AG09319 (cell line): Measurements from ENCODE around the gene UTP4.

Source experiments
- DNase-seq: peaks from one replicate; pipeline ENCODE4 v3.0.0-alpha.2; 2010; ENCODE audit warnings: low read depth; ENCODE audit errors: extremely low read depth
- TF ChIP-seq, protein P1 (sequence below): IDR thresholded peaks from 2 replicates; pipeline ENCODE4 v1.5.1; 2011; ENCODE audit warnings: low read depth, mild to moderate bottlenecking, inconsistent platforms, low read length, moderate library complexity

Gene UTP4

DNA sequence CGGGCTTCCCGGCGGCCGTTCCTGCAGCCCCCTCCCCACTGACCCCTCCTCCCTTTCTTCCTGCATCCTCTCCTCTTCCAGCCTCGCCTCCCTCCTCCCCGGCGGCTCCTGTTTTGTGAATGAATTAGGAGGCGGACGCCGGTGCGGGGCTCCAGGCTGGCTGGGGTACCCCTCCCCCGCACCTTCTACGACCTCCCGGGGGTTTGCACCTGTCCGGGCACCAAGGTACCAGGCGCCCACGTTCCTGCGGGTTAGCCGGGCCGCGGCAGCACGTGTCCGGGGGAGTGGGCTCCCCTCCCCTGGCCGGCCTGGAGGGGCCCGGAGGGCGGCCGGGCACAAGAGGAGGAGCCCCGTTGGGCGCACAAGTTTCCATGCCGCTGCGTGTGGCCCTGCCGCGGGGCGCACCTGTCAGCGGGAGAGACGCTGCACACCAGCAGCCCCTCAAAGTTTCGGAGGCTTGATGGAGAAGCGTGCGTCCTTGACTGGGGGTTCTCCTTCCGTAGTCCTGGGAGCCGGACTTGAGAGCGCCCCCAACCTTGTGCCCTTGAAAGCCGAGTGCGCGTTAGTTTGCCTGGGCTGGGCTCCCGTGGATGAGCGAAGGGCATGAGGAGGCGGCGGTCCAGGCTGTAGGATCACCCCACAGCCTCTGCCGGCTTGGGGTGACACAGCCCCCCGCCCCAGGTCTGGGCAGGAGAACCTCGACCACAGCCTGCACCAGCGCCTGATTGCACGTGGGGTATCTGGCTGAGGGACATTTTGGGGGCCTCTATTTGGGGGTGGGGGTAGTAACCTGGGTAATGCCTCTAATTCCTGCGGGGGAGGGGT lies 25.7 kb upstream of the UTP4 start:
- no peak for DNase-seq
- TF ChIP-seq, protein P1, sequence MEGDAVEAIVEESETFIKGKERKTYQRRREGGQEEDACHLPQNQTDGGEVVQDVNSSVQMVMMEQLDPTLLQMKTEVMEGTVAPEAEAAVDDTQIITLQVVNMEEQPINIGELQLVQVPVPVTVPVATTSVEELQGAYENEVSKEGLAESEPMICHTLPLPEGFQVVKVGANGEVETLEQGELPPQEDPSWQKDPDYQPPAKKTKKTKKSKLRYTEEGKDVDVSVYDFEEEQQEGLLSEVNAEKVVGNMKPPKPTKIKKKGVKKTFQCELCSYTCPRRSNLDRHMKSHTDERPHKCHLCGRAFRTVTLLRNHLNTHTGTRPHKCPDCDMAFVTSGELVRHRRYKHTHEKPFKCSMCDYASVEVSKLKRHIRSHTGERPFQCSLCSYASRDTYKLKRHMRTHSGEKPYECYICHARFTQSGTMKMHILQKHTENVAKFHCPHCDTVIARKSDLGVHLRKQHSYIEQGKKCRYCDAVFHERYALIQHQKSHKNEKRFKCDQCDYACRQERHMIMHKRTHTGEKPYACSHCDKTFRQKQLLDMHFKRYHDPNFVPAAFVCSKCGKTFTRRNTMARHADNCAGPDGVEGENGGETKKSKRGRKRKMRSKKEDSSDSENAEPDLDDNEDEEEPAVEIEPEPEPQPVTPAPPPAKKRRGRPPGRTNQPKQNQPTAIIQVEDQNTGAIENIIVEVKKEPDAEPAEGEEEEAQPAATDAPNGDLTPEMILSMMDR: no peak

DNA sequence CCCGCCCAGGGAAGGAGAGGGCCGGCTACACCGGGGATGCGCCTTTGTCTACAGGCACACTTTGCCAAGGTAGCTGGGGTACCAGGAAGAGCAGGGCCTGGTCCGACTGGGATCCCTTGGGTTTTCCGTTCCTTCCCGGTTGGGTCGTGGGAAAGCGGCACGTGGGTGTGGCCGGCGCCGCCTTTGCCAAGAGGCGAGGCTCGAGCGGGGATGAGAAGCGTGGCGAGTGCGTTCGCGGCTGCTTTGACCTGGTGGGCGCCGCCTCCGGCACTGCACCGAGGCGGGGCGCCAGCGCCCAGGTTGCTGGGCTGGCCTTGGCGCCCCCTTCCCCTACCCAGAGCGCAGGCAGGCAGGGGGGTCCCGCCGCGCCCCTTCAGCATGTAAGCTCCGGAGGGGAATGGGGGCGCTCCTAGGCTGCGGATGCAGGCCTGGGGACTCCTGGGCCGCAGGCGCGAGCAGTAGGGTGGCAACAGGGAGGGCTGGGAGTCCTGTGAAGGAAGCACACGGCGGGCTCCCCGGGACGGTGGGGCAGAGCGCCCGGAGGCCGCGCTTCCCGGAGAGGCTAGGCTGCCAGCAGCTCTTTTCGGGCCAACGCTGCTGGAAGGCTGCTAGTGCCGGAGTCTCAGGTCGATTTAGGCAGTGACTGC lies 25.0 kb upstream of the UTP4 start:
- TF ChIP-seq, protein P1: no peak
- DNase-seq: no peak

DNA sequence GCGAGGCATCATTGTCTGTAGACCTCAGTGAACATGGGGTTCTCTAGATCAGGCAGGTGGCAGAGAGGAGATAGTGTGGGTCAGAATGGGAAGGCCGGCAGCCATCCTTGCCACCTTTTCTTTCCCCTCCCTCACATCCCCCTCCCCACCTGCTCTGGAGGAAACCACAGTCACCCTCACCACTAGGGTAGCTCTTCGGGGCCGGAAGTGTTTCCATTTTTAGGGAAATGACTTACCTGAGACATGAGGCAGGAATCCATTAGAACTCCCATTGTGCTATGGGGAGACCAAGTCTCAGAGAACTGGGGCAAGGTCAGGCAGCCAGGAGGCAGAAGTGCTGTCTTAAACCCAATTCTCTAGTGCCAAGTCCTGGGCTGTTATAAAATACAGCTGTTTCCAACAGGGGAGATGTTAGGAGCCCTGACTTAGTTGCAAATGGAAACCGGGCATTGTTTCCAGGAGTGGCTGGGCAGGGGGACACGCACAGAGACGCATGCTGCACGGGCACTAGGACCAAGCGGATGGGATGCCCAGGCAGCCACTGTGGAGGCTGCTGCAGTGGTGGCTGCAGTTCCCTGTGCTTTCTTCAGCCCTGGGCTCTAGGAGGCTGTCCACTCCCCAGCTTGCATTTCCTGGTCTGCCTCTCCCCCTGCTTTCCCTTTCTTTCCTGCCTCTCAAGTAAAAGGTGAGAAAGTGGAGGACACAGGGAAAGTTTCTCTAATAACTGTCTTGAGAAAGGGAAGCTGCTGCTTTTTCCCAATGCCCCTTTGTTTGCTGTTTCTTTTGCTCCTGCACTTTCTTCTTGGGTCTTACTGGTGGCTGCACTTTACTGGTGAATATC lies 24.2 kb upstream of the UTP4 start:
- DNase-seq: no peak
- TF ChIP-seq, protein P1: no peak

DNA sequence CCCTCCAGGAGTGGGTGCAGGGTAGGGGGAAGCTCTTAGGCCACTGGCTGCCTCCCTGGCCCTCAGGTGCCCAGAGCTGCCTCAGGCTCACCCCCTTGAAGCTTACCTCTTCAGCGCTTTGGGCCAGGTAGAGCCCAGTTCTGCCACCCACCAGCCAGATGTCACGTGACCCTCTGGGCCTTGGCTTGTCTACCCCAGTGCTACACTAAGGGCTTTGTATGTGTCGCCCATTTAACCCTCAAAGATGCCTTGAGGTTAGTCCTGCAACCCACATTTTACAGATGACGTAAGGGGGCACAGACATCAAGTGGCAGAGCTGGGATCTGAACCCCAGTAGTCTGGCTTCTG lies 23.6 kb upstream of the UTP4 start:
- no peak for DNase-seq
- TF ChIP-seq, protein P1: no peak

DNA sequence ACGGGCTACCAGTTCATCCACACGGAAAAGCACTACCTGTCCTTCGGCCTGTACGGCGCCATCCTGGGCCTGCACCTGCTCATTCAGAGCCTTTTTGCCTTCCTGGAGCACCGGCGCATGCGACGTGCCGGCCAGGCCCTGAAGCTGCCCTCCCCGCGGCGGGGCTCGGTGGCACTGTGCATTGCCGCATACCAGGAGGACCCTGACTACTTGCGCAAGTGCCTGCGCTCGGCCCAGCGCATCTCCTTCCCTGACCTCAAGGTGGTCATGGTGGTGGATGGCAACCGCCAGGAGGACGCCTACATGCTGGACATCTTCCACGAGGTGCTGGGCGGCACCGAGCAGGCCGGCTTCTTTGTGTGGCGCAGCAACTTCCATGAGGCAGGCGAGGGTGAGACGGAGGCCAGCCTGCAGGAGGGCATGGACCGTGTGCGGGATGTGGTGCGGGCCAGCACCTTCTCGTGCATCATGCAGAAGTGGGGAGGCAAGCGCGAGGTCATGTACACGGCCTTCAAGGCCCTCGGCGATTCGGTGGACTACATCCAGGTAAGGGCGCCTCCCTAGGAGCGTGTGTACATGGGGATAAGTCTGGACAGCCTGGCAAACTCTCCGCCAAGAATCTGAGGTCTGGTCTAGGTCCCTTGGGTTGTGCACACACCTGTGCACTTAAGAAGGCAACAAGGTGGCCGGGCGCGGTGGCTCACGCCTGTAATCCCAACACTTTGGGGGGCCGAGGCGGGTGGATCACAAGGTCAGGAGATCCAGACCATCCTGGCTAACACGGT lies 22.8 kb upstream of the UTP4 start:
- TF ChIP-seq, protein P1: no peak

DNA sequence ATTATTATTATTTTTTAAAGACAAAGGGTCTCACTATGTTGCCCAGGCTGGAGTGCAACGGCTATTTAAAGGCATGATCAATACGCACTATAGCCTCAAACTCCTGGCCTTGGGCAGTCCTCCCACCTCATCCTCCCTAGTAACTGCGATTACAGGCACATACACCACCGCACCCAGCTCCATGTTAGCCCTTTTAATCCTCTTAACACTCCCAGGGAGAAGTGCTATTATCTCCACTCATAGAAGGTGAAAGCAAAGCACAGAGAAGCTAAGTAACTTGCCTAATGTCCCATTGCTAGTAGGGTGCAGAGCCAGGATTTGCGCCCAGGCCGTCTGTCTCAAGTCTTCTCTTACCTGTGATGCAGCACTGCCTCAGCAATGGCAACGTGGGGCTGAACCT lies 22.0 kb upstream of the UTP4 start:
- TF ChIP-seq, protein P1: no peak
- no peak for DNase-seq

More for the DNA sequence above, 22.8 kb upstream of the UTP4 start:
- no peak for DNase-seq
